CD4-positive, CD25-positive, alpha-beta regulatory T cell (primary cell): ENCODE results near the gene CCT7. TPM values are rescaled to one million over a fixed set of nuclear protein-coding genes. Genes with fewer than 3 reads are reported as not detected.

Experiments used
- ATAC-seq, 2 donors: fragments of 150-1000 bp; cut with Tn5 transposase; one replicate each; pipeline ENCODE4 v1.10.0; 2021; ENCODE audit warnings: low read depth in 2 of 2, moderate number of reproducible peaks in 2 of 2, moderate library complexity in 1 of 2
- DNase-seq, 3 donors: peaks; one replicate each; pipeline versions ENCODE4 v3.0.0 to v3.0.0-alpha.2; 2012 to 2022; ENCODE audit warnings: mixed read lengths in 1 of 3
- H3K27ac ChIP-seq: one replicate; pipeline ENCODE4 v1.7.0; 2013; ENCODE audit warnings: mild to moderate bottlenecking, low read length; ENCODE audit not compliant: insufficient read depth, poor library complexity, severe bottlenecking
- H3K27me3 ChIP-seq: one replicate; pipeline ENCODE4 v1.7.0; 2013; ENCODE audit warnings: low read length; ENCODE audit not compliant: control insufficient read depth, insufficient read depth
- H3K36me3 ChIP-seq: one replicate; pipeline ENCODE4 v1.7.0; 2013; ENCODE audit warnings: mild to moderate bottlenecking, low read length, moderate library complexity; ENCODE audit not compliant: control insufficient read depth, insufficient read depth
- H3K4me1 ChIP-seq: 2 replicates; pipeline ENCODE4 v1.7.0; 2013; ENCODE audit warnings: mild to moderate bottlenecking, low read length; ENCODE audit not compliant: insufficient read depth, control insufficient read depth, poor library complexity, severe bottlenecking
- H3K4me3 ChIP-seq: one replicate; pipeline ENCODE4 v1.7.0; 2013; ENCODE audit warnings: low read depth, mild to moderate bottlenecking, low read length, moderate library complexity
- H3K9me3 ChIP-seq, 2 experiments: 1 replicate in 1 of 2; 2 replicates in 1 of 2; pipeline ENCODE4 v1.7.0; 2013; ENCODE audit warnings: low read length in 2 of 2, mild to moderate bottlenecking in 1 of 2, moderate library complexity in 1 of 2; ENCODE audit not compliant: control insufficient read depth in 2 of 2
- H3K27ac Mint-ChIP-seq, 3 donors: one replicate each; pipeline ENCODE4 v1.8.0; 2020 to 2022; ENCODE audit warnings: mild to moderate bottlenecking in 3 of 3, mixed read lengths in 3 of 3, moderate library complexity in 2 of 3
- H3K27me3 Mint-ChIP-seq: one replicate; pipeline ENCODE4 v1.8.0; 2022; ENCODE audit warnings: mild to moderate bottlenecking, mixed read lengths
- H3K36me3 Mint-ChIP-seq: one replicate; pipeline ENCODE4 v1.8.0; 2020; ENCODE audit warnings: mixed read lengths
- H3K4me1 Mint-ChIP-seq, 4 donors: one replicate each; pipeline ENCODE4 v1.8.0; 2020 to 2022; ENCODE audit warnings: mixed read lengths in 4 of 4, mild to moderate bottlenecking in 1 of 4
- H3K4me3 Mint-ChIP-seq, 4 donors: one replicate each; pipeline ENCODE4 v1.8.0; 2020 to 2022; ENCODE audit warnings: mild to moderate bottlenecking in 4 of 4, mixed read lengths in 4 of 4, moderate library complexity in 3 of 4
- H3K9me3 Mint-ChIP-seq, 7 donors: one replicate each; pipeline ENCODE4 v1.8.0; 2020 to 2022; ENCODE audit warnings: mixed read lengths in 7 of 7, mild to moderate bottlenecking in 3 of 7, moderate library complexity in 2 of 7
- polyA plus RNA-seq, 4 donors: library from polyadenylated mRNA; unstranded; fragments of 300-500 nt; fragmentation: Illumina TruSeq; gene quantifications; one replicate each; pipeline ENCODE4 v1.2.3, GENCODE V29; 2021
- total RNA-seq: library from RNA; stranded (reverse); gene quantifications from one replicate; pipeline ENCODE4 v1.2.3, GENCODE V29; 2022

Gene CCT7
- total and polyA plus RNA-seq, 5 donors from 2014 or later = 114 to 287 (median 275) TPM

DNA sequence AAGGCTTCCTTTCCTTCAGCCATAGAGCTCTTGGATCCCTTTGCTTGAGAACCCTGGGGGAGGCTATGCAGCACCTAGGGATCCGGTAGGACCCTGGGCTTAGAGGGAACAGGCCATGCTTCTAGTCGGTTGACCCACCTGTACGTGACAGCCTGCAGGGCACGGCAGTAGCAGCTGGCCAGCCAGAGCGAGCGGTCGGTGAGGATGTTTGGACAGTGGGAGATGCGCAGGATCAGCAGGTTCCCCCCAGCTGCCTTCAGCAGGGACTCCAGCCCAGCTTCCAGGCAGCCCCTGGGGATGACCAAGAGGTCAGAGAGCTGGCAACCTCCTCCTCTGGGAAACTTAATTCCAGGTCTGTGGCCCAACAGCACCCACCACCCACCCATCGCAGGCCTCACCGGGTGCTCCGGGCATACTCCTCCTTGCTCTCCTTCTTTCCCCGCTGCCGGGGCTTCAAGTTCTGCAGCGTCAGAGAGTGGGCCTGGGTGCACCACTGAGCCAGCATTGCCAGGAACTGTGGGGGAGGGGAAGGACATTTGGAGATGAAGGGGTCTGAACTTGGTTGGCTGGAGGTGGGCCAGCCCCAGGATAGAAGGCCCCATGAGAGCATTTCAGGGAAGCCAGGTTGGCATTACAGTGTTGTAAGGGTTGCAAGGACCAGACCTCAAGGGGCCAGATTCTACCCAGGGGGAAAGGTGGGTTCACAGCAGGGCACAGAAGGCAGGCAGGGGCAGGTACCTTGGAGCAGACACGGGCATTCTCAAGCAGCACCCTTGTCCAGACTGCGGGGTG is 29.6 kb downstream of the CCT7 start:
- no peaks in the 10 kb centered on the region for H3K9me3 Mint-ChIP-seq
- no peaks in the 10 kb centered on the region for H3K27me3 Mint-ChIP-seq
- no peak overlapping the region for H3K27ac Mint-ChIP-seq
- H3K4me3 Mint-ChIP-seq = no peak overlapping the region
- peaks cover 7% of the 10 kb centered on the region for H3K36me3 Mint-ChIP-seq
- H3K4me1 Mint-ChIP-seq = peaks cover 7 to 23% (median 8%) of the 10 kb centered on the region in 4 donors
- Histone ChIP-seq H3K9me3 (no peaks in the 10 kb centered on the region), H3K27ac (no peak overlapping the region), H3K36me3 (peaks cover 15% of the 10 kb centered on the region), H3K27me3 (no peaks in the 10 kb centered on the region), H3K4me1 (peaks cover 4% of the 10 kb centered on the region), H3K4me3 (no peak overlapping the region)
- ATAC-seq = no peak
- no peak for DNase-seq

DNA sequence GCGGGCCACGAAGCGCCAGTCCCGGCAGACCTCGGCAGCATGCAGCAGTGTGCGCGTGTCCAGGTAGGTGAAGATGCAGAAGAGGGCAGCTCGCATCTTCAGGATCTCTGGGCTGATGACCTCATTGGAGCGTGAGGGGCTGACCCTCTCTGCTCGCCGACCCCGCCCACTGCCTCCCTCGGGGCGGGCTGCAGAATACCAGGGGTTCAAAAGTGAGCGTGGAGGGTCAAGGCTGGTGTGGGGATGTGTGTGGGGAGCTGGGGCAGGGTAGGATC is 30.2 kb downstream of the CCT7 start:
- Mint-ChIP-seq H3K4me3 (no peak overlapping the region), H3K27ac (no peak overlapping the region), H3K36me3 (peaks cover 7% of the 10 kb centered on the region), H3K9me3 (no peaks in the 10 kb centered on the region), H3K4me1 (peaks cover 7 to 23% (median 8%) of the 10 kb centered on the region in 4 donors), H3K27me3 (no peaks in the 10 kb centered on the region)
- Histone ChIP-seq H3K4me1 (peaks cover 7% of the 10 kb centered on the region), H3K9me3 (no peaks in the 10 kb centered on the region), H3K27me3 (no peaks in the 10 kb centered on the region), H3K36me3 (peaks cover 15% of the 10 kb centered on the region), H3K4me3 (no peak overlapping the region), H3K27ac (no peak overlapping the region)
- DNase-seq (no peak), ATAC-seq (no peak)

DNA sequence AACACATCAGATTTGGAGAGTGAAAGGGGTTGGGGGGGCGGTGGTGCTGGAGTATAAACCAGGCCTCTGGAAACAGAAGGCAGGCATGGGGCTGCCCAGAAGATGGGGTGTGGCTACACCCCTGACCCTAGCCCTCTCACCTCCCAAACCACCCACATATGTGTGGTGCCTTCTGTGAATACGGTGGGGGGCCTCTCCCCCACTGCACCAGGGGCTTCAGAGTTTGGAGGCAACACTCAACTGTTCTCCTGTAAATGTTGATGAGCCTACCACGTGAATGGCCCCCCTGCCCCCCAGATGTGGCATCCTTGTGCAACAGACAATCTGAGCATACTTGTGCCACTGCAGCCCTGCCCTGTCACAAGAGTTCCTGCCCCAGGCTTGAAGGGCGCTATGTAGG is 30.7 kb downstream of the CCT7 start:
- Histone ChIP-seq H3K27ac (no peak overlapping the region), H3K36me3 (peaks cover 13% of the 10 kb centered on the region), H3K9me3 (no peaks in the 10 kb centered on the region), H3K4me1 (peaks cover 11% of the 10 kb centered on the region), H3K27me3 (no peaks in the 10 kb centered on the region), H3K4me3 (no peak overlapping the region)
- ATAC-seq = no peak
- Mint-ChIP-seq H3K4me1 (peaks cover 8 to 24% (median 10%) of the 10 kb centered on the region in 4 donors), H3K4me3 (no peak overlapping the region), H3K27ac (no peak overlapping the region), H3K36me3 (peaks cover 7% of the 10 kb centered on the region), H3K27me3 (no peaks in the 10 kb centered on the region), H3K9me3 (no peaks in the 10 kb centered on the region)
- no peak for DNase-seq

DNA sequence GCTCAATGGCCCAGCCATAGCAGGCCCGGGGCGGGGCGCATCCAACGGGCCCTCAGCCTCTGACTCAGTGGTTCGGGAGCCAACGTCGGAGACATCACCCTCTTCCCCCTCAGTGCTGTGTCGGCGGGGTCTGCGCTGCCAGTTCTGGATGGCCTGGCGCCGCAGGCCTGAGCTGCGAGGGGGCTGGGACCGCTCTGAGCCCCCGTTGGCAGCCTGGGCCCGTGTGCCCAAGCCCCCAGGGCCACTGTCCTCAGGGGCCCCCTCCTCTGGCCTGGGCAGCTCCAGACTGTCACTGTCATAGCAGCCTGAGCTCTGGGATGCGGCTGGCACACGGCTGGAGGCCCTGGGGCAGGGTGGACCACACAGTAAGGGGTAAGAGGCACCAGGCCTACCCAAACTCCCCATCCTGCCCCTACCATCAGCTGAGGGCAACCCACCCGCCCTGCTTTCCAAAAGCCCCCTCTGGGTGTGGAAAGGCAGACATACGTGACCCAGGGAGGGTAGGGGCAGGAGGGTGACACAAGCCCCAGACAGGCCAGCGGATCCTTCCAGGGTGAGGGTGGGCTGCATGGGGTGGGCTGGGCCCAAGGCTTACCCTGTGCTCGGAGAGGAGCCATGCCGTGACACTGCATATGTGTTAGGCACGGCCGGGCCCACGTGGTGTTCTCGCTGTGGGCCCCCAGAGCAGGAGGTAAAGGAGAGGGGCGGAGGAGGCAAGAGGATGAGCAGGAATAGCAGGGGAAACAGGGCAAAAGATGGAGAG is 31.4 kb downstream of the CCT7 start:
- Histone ChIP-seq H3K4me3 (no peak overlapping the region), H3K4me1 (peaks cover 13% of the 10 kb centered on the region), H3K27ac (no peak overlapping the region), H3K36me3 (peaks cover 12% of the 10 kb centered on the region), H3K27me3 (no peaks in the 10 kb centered on the region), H3K9me3 (no peaks in the 10 kb centered on the region)
- H3K36me3 Mint-ChIP-seq = peaks cover 7% of the 10 kb centered on the region
- no peaks in the 10 kb centered on the region for H3K9me3 Mint-ChIP-seq
- H3K27me3 Mint-ChIP-seq = no peaks in the 10 kb centered on the region
- peak overlapping the region in 1 of 3 donors; percentile 56 for H3K27ac Mint-ChIP-seq
- H3K4me1 Mint-ChIP-seq = peaks cover 8 to 27% (median 13%) of the 10 kb centered on the region in 4 donors
- DNase-seq (no peak), ATAC-seq (no peak)
- peak overlapping the region in 1 of 4 donors; percentile 34 for H3K4me3 Mint-ChIP-seq

DNA sequence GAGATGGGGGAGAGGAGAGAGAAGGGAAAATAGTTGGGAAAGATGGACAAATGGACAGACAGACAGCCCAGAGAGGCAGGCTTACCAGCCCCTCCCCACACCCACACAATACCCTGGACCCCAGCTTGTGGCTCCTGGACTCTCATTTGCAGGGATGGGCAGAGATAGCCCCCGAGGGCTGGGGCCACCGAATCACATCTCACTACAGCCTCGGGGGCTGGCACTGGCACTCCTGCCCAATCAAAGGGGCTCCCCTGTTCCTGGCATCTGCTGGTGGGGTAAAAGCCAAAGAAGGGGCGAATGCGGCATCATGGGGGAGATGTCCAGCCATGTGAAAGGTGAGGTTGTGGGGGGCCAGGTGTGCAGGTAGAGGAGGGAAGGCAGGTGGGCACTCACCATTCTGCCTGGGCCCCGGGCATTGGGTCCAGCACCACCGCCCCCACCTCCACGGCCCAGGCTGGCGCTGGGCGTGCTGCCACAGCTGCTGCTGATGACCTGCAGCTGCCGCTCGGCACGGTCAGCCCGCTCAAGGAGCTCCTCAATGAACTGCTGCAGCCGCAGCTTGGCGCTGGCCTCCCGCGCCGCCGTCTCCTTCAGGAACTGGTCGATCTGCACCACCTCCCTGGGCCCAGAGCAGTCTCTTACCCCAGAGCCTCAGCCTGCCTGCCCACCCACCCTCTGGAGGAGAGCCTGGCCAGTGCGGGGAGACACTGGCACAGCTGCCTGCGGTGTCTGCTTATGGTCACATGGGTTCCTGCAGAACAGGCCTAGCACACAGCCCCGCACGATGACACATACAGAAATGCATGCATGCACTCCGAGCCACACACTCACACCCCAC is 32.2 kb downstream of the CCT7 start:
- no peaks in the 10 kb centered on the region for H3K27me3 ChIP-seq
- no peak overlapping the region for H3K4me3 Mint-ChIP-seq
- peaks cover 13% of the 10 kb centered on the region for H3K4me1 ChIP-seq
- H3K9me3 ChIP-seq = no peaks in the 10 kb centered on the region
- peaks cover 7% of the 10 kb centered on the region for H3K36me3 Mint-ChIP-seq
- no peak overlapping the region for H3K27ac ChIP-seq
- H3K27me3 Mint-ChIP-seq = no peaks in the 10 kb centered on the region
- peaks cover 12% of the 10 kb centered on the region for H3K36me3 ChIP-seq
- H3K4me1 Mint-ChIP-seq = peaks cover 8 to 31% (median 13%) of the 10 kb centered on the region in 4 donors
- no peak overlapping the region for H3K4me3 ChIP-seq
- ATAC-seq (no peak), DNase-seq (no peak)
- no peaks in the 10 kb centered on the region for H3K9me3 Mint-ChIP-seq
- peak overlapping the region in 1 of 3 donors; percentile 56 for H3K27ac Mint-ChIP-seq

DNA sequence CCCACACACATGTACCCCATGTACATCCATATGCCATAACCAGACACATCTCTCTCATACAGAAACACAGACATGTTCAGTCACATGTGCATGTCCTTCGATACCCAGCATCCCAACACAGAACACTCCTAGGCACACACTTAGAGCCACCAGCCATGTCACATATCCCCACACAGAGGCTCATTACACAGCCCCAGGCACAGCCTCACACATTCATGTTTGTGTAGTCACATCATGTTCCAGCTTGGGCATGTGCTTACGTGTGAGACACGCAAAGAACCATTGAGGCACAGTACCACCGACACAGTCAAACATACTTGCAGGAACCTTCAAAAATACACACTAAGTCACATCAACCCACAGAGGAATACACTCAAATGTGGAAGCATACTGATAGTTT is 32.9 kb downstream of the CCT7 start:
- Mint-ChIP-seq H3K9me3 (no peaks in the 10 kb centered on the region), H3K4me1 (peaks cover 8 to 31% (median 13%) of the 10 kb centered on the region in 4 donors), H3K27me3 (no peaks in the 10 kb centered on the region), H3K4me3 (no peak overlapping the region), H3K27ac (no peak overlapping the region), H3K36me3 (peaks cover 3% of the 10 kb centered on the region)
- H3K27ac ChIP-seq = no peak overlapping the region
- no peaks in the 10 kb centered on the region for H3K9me3 ChIP-seq
- H3K36me3 ChIP-seq = peaks cover 12% of the 10 kb centered on the region
- peaks cover 13% of the 10 kb centered on the region for H3K4me1 ChIP-seq
- DNase-seq = no peak
- H3K27me3 ChIP-seq = no peaks in the 10 kb centered on the region
- H3K4me3 ChIP-seq = no peak overlapping the region
- ATAC-seq = no peak

DNA sequence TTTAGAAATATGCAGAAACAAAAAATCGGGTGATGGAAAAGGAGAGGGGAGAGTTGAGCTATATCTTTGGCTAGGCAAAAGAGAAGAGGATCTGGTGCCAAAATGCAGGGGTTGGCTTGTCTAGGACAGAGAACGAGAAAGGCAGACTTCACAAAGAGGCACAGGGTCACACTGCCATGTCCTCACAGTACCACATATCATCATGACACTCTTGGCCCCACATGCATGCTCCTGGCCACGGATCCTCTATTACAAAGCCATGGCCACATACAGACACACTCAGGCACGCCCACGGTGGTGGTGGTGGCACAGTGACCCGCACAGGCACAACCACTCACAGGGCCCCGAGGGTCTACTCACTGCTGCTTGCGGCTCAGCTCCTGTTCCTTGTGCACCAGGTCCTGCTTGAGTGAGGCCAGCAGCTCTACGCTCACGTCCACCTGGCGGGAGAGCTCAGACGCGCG is 34.3 kb downstream of the CCT7 start:
- Mint-ChIP-seq H3K9me3 (no peaks in the 10 kb centered on the region), H3K36me3 (peaks cover 3% of the 10 kb centered on the region), H3K27me3 (no peaks in the 10 kb centered on the region), H3K4me1 (peaks cover 8 to 31% (median 13%) of the 10 kb centered on the region in 4 donors), H3K27ac (peak overlapping the region; percentile 1 to 78 (median 66)), H3K4me3 (peak overlapping the region; percentile 57 to 81 (median 72))
- no peak for ATAC-seq
- peaks cover 13% of the 10 kb centered on the region for H3K4me1 ChIP-seq
- peaks cover 5% of the 10 kb centered on the region for H3K36me3 ChIP-seq
- no peaks in the 10 kb centered on the region for H3K9me3 ChIP-seq
- H3K27me3 ChIP-seq = no peaks in the 10 kb centered on the region
- DNase-seq = no peak
- H3K4me3 ChIP-seq = peak overlapping the region; percentile 24
- no peak overlapping the region for H3K27ac ChIP-seq
